ENCODE results near the gene CYBA. TPM values are rescaled to one million over a fixed set of nuclear protein-coding genes. Genes with fewer than 3 reads are reported as not detected.
A peak's percentile ranks its signal among the peaks of the same experiment; 100 is the strongest.

Gene CYBA
- total and polyA plus RNA-seq, 5 donors, result 53.9 to 101 (median 73.2) TPM

GRCh38 chr16:88651989-88652761 is 1.3 kb upstream of the CYBA start:
- no peak overlapping the region for H3K4me3 ChIP-seq (ENCODE audit: low read length)
- intact Hi-C loops (cut with DNase I), result no loop called here
- H3K9me3 ChIP-seq (ENCODE audit: control insufficient read depth, low read length), result no peaks in the 10 kb centered on the region
- H3K4me1 ChIP-seq (ENCODE audit: control insufficient read depth, insufficient read depth, low read length), result peaks cover 5% of the 10 kb centered on the region
- H3K27ac ChIP-seq (ENCODE audit: low read length), result no peak overlapping the region
- WGBS, result 85% methylated on average over 29 of the region's 29 CpGs
- peak; percentile 16 to 59 (median 53) for DNase-seq
- ATAC-seq, result no peak
- no peaks in the 10 kb centered on the region for H3K27me3 ChIP-seq (ENCODE audit: control insufficient read depth, insufficient read depth)

GRCh38 chr16:88651276-88651988 is 579 bp upstream of the CYBA start:
- Histone ChIP-seq H3K4me3 (ENCODE audit: low read length) (peak overlapping the region; percentile 67), H3K9me3 (ENCODE audit: control insufficient read depth, low read length) (no peaks in the 10 kb centered on the region), H3K27me3 (ENCODE audit: control insufficient read depth, insufficient read depth) (no peaks in the 10 kb centered on the region), H3K4me1 (ENCODE audit: control insufficient read depth, insufficient read depth, low read length) (peaks cover 5% of the 10 kb centered on the region), H3K27ac (ENCODE audit: low read length) (peak overlapping the region; percentile 42)
- ATAC-seq (peak; percentile 32 to 67), DNase-seq (peak; percentile 68 to 82 (median 81))
- WGBS, result 41% methylated on average over 24 of the region's 24 CpGs
- intact Hi-C loops (cut with DNase I), result no loop called here

- ATAC-seq (peak; percentile 27 to 38), DNase-seq (peak; percentile 59 to 85 (median 80))
- no peaks in the 10 kb centered on the region for H3K27me3 ChIP-seq (ENCODE audit: control insufficient read depth, insufficient read depth)
- no peak overlapping the region for H3K27ac ChIP-seq (ENCODE audit: low read length)
- 16% methylated on average over 37 of the region's 37 CpGs for WGBS
- H3K4me3 ChIP-seq (ENCODE audit: low read length), result peak overlapping the region; percentile 67
- intact Hi-C loops (cut with DNase I), result no loop called here
- H3K4me1 ChIP-seq (ENCODE audit: control insufficient read depth, insufficient read depth, low read length), result peaks cover 5% of the 10 kb centered on the region
- H3K9me3 ChIP-seq (ENCODE audit: control insufficient read depth, low read length), result no peaks in the 10 kb centered on the region
These were observed 717 bp downstream of the CYBA start for GRCh38 chr16:88649924-88650748.

GRCh38 chr16:88649195-88649923 is 1.5 kb downstream of the CYBA start:
- H3K27me3 ChIP-seq (ENCODE audit: control insufficient read depth, insufficient read depth), result no peaks in the 10 kb centered on the region
- WGBS, result 76% methylated on average over 20 of the region's 20 CpGs
- intact Hi-C loops (cut with DNase I), result no loop called here
- DNase-seq (peak in 2 of 3 donors; percentile 52 to 67), ATAC-seq (no peak)
- peak overlapping the region; percentile 67 for H3K4me3 ChIP-seq (ENCODE audit: low read length)
- peaks cover 5% of the 10 kb centered on the region for H3K4me1 ChIP-seq (ENCODE audit: control insufficient read depth, insufficient read depth, low read length)
- H3K9me3 ChIP-seq (ENCODE audit: control insufficient read depth, low read length), result no peaks in the 10 kb centered on the region
- no peak overlapping the region for H3K27ac ChIP-seq (ENCODE audit: low read length)

- ATAC-seq, result no peak
- DNase-seq, result peak in 2 of 3 donors; percentile 46 to 62
- intact Hi-C loops (cut with DNase I), result no loop called here
- no peak overlapping the region for H3K27ac ChIP-seq (ENCODE audit: low read length)
- H3K9me3 ChIP-seq (ENCODE audit: control insufficient read depth, low read length), result no peaks in the 10 kb centered on the region
- no peaks in the 10 kb centered on the region for H3K27me3 ChIP-seq (ENCODE audit: control insufficient read depth, insufficient read depth)
- H3K4me1 ChIP-seq (ENCODE audit: control insufficient read depth, insufficient read depth, low read length), result peaks cover 5% of the 10 kb centered on the region
- no peak overlapping the region for H3K4me3 ChIP-seq (ENCODE audit: low read length)
- WGBS, result 91% methylated on average over 22 of the region's 22 CpGs
These were observed 3.4 kb downstream of the CYBA start for GRCh38 chr16:88647178-88648070.

- H3K4me3 ChIP-seq (ENCODE audit: low read length), result no peak overlapping the region
- intact Hi-C loops (cut with DNase I), result no loop called here
- H3K27ac ChIP-seq (ENCODE audit: low read length), result no peak overlapping the region
- peaks cover 4% of the 10 kb centered on the region for H3K4me1 ChIP-seq (ENCODE audit: control insufficient read depth, insufficient read depth, low read length)
- H3K9me3 ChIP-seq (ENCODE audit: control insufficient read depth, low read length), result no peaks in the 10 kb centered on the region
- WGBS, result 84% methylated on average over 28 of the region's 28 CpGs
- H3K27me3 ChIP-seq (ENCODE audit: control insufficient read depth, insufficient read depth), result no peaks in the 10 kb centered on the region
- DNase-seq, result peak in 2 of 3 donors; percentile 41 to 55
- ATAC-seq, result no peak
These were observed 4.4 kb downstream of the CYBA start for GRCh38 chr16:88646345-88647034.

GRCh38 chr16:88645941-88646340 is 4.9 kb downstream of the CYBA start:
- H3K4me1 ChIP-seq (ENCODE audit: control insufficient read depth, insufficient read depth, low read length), result no peaks in the 10 kb centered on the region
- peak in 2 of 3 donors; percentile 36 to 63 for DNase-seq
- no peak overlapping the region for H3K4me3 ChIP-seq (ENCODE audit: low read length)
- H3K27ac ChIP-seq (ENCODE audit: low read length), result no peak overlapping the region
- intact Hi-C loops (cut with DNase I), result no loop called here
- 90% methylated on average over 23 of the region's 23 CpGs for WGBS
- no peak for ATAC-seq
- H3K9me3 ChIP-seq (ENCODE audit: control insufficient read depth, low read length), result no peaks in the 10 kb centered on the region
- H3K27me3 ChIP-seq (ENCODE audit: control insufficient read depth, insufficient read depth), result no peaks in the 10 kb centered on the region

GRCh38 chr16:88645455-88645854 is 5.4 kb downstream of the CYBA start:
- Histone ChIP-seq H3K27ac (ENCODE audit: low read length) (no peak overlapping the region), H3K27me3 (ENCODE audit: control insufficient read depth, insufficient read depth) (no peaks in the 10 kb centered on the region), H3K4me1 (ENCODE audit: control insufficient read depth, insufficient read depth, low read length) (no peaks in the 10 kb centered on the region), H3K9me3 (ENCODE audit: control insufficient read depth, low read length) (no peaks in the 10 kb centered on the region), H3K4me3 (ENCODE audit: low read length) (no peak overlapping the region)
- ATAC-seq (no peak), DNase-seq (no peak)
- intact Hi-C loops (cut with DNase I), result no loop called here
- 94% methylated on average over 16 of the region's 16 CpGs for WGBS

- Histone ChIP-seq H3K9me3 (ENCODE audit: control insufficient read depth, low read length) (no peaks in the 10 kb centered on the region), H3K27ac (ENCODE audit: low read length) (no peak overlapping the region), H3K4me1 (ENCODE audit: control insufficient read depth, insufficient read depth, low read length) (no peaks in the 10 kb centered on the region), H3K27me3 (ENCODE audit: control insufficient read depth, insufficient read depth) (no peaks in the 10 kb centered on the region), H3K4me3 (ENCODE audit: low read length) (no peak overlapping the region)
- intact Hi-C loops (cut with DNase I), result no loop called here
- no peak for DNase-seq
- 91% methylated on average over 9 of the region's 9 CpGs for whole genome bisulfite sequencing
- ATAC-seq, result no peak
These were observed 7.3 kb downstream of the CYBA start for GRCh38 chr16:88643644-88643932.
